Fibroblast of lung (primary cell): ENCODE measurements around the gene BMP7.

Source experiments
- EZH2 ChIP-seq: IDR thresholded peaks from 2 replicates; pipeline ENCODE4 v1.5.1; 2012; ENCODE audit warnings: low read length, control low read depth, mild to moderate bottlenecking; ENCODE audit errors: missing control alignments
- TF ChIP-seq, protein P1 (sequence below), 2 donors: IDR thresholded peaks in 1 of 2; conservative IDR thresholded peaks in 1 of 2; 1 replicate in 1 of 2; 2 replicates in 1 of 2; pipeline ENCODE4 v1.5.1; 2011 to 2012; ENCODE audit warnings: low read length in 2 of 2, control low read depth in 1 of 2, inconsistent platforms in 1 of 2, low read depth in 1 of 2, mild to moderate bottlenecking in 1 of 2

DNA sequence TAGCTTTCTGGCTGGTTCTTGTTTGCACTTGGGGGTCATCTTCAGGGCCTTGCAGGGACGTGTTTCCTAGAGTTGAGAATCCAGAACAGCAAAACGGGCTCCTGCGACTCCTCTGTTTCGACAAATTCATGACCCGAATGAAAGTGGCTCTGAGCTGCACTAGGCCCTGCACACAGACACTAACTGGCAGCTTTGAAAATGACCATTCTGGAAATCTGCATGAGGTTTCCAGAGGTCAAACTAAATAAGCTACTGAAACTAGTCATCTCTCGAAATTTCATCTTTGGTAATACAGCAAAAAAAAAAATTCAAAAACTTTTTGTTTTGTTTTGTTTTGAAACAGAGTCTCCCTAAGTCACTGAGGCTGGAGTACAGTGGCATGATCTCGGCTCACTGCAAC lies 15.5 kb upstream of the BMP7 start:
- TF ChIP-seq EZH2, result no peak
- TF ChIP-seq, protein P1, sequence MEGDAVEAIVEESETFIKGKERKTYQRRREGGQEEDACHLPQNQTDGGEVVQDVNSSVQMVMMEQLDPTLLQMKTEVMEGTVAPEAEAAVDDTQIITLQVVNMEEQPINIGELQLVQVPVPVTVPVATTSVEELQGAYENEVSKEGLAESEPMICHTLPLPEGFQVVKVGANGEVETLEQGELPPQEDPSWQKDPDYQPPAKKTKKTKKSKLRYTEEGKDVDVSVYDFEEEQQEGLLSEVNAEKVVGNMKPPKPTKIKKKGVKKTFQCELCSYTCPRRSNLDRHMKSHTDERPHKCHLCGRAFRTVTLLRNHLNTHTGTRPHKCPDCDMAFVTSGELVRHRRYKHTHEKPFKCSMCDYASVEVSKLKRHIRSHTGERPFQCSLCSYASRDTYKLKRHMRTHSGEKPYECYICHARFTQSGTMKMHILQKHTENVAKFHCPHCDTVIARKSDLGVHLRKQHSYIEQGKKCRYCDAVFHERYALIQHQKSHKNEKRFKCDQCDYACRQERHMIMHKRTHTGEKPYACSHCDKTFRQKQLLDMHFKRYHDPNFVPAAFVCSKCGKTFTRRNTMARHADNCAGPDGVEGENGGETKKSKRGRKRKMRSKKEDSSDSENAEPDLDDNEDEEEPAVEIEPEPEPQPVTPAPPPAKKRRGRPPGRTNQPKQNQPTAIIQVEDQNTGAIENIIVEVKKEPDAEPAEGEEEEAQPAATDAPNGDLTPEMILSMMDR (conservative IDR thresholded peaks at IDR 0.05 in 1 of 2, IDR thresholded peaks at IDR 0.05 in 1 of 2; ENCODE audit: low read depth in 1 of 2, low read length in 2 of 2), result no peak
